Stimulated activated naive CD4-positive, alpha-beta T cell (primary cell): ENCODE measurements around the gene RNF121.

Experiments
- DNase-seq, 6 experiments: peaks; one replicate each; lab custom pipeline; 2025; lab: John Stamatoyannopoulos, UW

The RNF121 gene

DNA sequence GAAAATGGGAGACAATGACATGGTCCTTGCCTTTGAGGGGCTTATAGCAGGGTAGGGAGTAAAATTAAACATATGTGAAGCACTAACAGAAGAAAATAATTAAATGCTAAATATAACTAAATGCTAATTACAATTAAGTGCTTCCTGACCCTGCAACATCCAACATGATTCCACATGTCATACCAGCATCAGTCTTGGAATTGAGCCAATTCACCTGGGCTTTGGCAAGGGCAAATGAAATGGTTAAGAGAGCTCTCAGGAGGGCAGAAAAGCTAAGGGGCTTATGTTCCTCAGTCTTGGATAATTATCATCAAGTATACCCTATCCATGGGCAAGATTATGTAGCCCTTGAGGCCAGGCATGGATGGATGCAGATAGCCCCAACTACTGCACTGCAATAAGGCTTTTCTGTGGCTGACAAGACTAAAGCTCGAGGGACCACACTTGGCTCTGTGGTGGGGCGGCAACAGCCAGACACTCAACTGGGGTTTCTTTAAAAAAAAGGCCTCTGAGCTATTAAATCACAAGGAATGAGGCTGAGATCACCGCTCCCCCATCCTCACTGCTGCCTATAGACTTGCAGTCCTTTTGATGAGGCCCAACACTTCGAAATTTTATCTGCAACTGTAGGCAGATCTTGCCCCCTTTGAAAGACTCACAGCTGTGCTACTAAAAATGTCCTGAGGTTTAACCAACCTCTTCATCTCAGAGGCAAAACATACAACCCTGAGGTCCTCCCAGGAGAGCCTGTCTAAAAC, 108.9 kb downstream of the RNF121 start:
- DNase-seq: no peak

DNA sequence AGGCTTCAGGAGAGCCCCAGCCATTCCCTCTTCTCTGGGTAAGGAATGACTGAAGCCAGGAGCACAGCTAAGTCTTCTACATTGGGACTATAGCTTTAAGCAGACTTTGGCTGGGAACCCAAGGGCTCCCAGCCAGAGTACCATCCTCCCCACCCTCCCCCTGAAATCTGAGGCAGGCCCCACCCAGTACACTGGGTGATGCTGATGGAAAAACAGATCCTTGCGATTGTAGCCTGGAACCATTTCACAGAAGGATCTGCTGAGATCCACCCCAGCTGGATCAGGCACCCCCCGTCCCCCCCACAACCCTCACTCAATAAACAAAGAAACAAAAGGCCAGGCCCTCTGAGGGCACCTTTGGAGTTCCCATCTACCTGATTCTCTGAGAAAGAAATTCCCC, 109.6 kb downstream of the RNF121 start:
- no peak for DNase-seq

DNA sequence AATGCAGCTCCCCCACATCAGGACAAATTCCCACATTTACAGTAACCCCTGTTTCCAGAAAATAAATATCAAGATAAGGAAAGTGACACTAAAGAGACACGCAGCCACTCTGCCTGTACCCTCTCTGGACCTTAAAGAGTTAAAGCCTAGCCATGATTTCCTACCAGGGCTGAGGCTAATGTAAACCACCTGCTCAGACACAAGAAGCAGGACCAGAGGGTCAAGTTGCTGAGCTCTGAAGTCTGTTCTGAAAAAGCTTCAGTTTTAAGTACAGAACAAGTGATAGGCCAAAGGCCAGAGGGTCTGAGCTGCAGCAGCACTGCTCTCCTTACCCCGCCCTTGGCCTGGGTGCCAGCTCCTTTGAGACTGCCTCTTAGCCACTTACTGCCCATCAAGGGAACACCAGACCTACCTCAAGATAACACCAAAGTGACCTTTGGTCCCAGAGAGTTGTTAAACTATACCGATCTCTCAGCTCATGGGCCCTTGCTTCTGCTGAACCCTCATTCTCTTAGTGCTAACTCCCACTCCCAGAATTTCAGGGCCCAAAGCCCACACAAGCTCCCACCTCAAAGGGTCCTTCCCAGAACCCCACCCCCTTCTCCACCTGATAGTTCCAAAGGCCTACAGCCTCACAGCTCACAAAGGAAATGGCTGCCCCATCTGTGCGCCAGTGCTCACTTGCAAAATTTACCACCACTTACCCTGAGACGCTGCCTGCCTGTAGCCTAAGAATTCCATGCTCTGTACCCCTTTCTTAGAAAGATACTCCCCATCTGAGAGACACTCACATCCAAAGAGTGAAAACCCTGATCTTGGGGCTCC, 110.4 kb downstream of the RNF121 start:
- DNase-seq: no peak

DNA sequence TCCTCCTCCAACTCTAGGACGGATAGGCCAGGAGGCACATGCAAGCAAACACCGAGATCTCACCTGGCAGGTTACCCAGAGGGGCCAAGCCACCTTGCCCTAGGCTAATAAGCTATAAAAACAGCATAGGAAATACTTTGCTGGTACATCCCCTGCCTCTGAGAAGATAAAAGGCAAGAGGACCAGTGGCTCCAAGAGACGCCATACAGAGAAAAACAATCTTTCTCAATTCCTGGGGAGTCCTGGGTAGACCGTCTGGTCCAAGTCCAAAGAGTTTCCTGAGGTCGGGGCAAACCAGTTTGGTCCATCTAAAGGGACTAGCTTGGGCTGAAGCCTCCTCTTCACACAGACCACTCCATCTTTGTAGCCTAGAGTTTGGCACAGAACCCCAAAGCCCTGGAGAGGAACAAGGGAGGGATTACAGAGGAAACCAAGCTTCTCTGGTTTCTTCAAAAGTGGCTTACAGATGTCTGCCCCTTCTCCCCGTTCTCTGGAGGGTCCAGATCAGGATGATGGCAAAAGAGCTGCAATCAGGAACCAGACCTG, 111.1 kb downstream of the RNF121 start:
- DNase-seq: peak in 2 of 6 experiments; percentile 26 to 37

DNA sequence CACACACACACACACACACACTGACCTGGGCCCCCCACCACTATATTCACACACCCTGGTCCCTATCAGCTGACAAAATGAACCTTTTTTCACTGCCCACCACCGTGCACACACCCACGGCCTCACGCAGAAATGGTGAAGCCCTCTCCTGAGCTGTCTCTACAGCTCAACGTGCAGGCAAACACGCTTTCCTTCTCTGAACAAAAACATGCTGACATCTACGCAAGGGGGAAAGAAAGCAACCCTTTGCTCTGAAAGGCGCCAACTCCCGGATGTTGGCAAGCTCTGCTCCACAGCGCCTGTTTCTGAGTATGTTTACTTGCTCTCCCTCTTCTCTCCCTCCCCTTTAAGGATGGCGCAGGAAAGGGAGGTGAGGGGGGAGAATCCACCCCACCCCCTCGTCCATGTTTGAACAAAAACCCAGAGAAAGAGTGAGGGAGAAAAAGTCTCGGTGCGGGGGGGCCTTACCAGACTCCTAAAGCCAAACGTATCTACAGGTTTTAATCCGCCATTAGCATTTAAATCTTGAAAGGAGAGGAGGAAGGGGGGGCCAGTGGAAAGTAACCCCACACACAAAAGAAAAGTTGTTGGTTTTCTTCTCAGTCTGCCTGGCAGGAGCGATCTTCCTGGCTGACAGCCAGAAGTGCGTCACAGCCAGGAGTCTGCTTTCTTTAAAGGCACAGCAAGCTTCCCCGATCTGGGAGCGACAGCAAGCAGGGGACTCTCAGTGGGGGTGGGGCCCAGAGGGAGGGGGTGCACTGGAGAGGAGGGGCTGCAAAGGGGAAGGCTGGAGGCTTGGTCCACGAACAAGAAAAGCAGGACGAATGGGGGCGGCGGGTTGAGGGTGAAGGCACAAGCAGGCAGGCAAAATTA, 111.9 kb downstream of the RNF121 start:
- peak; percentile 80 to 93 (median 88) for DNase-seq

DNA sequence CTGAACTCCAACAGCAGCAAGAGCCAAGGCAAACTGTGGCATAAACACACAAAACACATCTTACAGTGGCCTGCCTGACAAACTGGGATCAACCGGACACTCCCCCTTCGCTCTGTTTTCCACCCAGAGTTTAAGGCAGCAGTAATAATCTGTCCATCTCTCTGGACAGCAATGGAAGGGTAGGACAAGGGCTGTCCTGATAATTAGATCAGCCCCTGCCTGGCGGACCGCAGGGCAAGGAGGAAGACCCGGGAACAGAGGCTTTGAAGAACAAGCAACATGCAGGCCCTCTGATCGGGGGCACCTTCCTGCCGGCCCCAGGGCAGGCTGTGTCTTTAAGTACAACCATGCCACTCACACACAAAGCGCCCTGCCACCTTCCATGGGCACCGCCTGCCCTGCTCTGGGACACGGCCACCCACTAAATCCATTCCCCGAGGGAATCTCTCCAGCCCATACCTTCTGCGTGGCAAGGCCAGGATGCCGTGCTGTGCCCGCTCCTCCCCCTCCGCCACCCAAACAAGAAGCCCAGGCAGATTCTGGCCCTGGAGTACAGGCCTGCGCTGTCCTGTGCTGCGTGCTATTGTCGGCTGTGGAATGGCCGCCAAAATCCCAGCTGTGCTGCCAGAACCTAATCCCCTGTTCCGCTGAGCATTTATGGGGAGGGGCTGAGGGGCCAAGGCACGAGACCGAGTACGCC, 112.7 kb downstream of the RNF121 start:
- DNase-seq: peak in 5 of 6 experiments; percentile 32 to 70 (median 57)

DNA sequence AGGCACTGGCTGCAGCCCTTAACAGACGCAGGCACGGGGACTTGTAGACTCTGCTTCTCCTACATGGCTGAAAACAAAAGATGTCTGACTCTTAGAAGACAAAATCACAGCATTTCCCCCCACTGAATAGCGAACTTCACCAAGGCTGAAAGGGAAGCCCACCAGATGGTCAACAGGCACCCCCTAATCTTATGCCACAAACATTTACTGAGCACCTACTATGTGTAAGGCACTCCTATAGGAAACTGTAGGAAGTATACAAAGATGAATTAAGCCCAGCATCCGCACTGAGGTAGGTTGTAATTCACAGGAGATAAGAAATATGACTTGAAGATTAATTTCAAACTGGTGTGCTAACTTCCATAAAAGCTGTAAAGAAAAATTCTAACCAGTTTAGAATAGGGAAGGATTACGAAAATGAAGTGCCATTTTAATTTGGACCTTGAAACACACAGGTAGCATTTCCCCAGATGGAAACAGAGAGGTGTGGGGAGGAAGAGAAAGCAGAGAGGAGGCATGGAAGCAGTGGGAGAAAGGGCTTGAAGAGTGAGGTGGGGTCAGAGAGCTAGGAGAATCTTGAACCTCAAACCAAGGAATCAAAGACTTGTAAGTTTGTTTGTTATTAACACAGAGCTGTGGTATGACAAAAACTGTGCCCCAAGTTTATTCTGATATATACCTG, 113.4 kb downstream of the RNF121 start:
- DNase-seq: peak in 1 of 6 experiments; percentile 37

DNA sequence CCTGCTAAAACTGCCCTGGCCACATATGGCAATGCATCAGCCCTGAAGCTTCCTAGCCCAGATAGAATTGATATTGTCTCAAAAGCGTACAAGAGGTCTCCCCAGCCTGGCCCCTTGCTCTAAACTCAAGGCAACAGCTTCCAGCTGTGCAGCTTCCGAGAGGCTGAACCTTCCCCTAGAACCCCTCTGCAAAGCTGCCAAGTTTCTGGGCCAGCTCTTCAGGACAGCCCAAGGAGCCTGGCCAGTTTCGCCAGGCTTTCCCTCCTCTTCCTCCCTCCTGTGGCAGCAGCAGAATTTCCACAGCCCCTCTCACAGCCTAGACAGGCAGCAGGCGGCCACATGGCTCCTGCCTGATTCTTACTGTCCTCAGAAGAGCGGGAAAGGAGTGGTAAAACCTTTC, 117.0 kb downstream of the RNF121 start:
- DNase-seq: no peak
